K562 (cell line): ENCODE data around the gene FLAD1. TPM values are rescaled to one million over a fixed set of nuclear protein-coding genes. Genes with fewer than 3 reads are reported as not detected.
A peak's percentile ranks its signal among the peaks of the same experiment; 100 is the strongest.

Source experiments
- ATAC-seq: fragments of 200-7000 bp; cut with Tn5 transposase; 3 replicates; pipeline ENCODE4 v1.9.1; 2020; ENCODE audit warnings: moderate library complexity
- BruUV-seq: library from RNA; stranded (reverse); fragments of 400-500 nt; replicated peaks from 2 replicates; lab custom pipeline; 2021; lab: Mats Ljungman, UMichigan
- CTCF ChIA-PET: fragments of 300-600 bp; formaldehyde crosslinking; extraction: SDS; loops from one replicate; lab custom pipeline; 2021; ENCODE audit warnings: low intra/inter-chr PET ratio; lab: Yijun Ruan, JAX
- POLR2A ChIA-PET: fragments of 300-600, 350-650 bp; sonication (Branson Sonifier 250); formaldehyde crosslinking; extraction: SDS; loops from one replicate; lab custom pipeline; 2021; ENCODE audit warnings: antibody characterized with exemption, inconsistent platforms; lab: Yijun Ruan, JAX
- DNase-seq, 4 experiments: peaks; one replicate each; pipeline versions ENCODE4 v3.0.0 to v3.0.0-alpha.2; 2011 to 2018; ENCODE audit warnings: low spot score in 3 of 4, mixed read lengths in 3 of 4; ENCODE audit errors: extremely low read depth in 1 of 4
- FAIRE-seq: peaks from 2 replicates; lab custom pipeline; 2011; peaks lifted over from hg19 to GRCh38; lab: Jason Lieb, UNC
- H2AFZ ChIP-seq: 2 replicates; pipeline ENCODE4 v1.6.0; 2011; ENCODE audit warnings: low read depth, low read length, control low read depth, inconsistent platforms
- H3K27ac ChIP-seq: fragments of 200-600 bp; 3 replicates; pipeline ENCODE4 v1.8.0; 2011; ENCODE audit warnings: low read depth, mild to moderate bottlenecking, control low read depth, inconsistent platforms, low read length, moderate library complexity, mixed read lengths; ENCODE audit errors: extremely low read depth
- H3K27me3 ChIP-seq, 2 experiments: fragments of 300-600 bp in 1 of 2; 2 replicates in 1 of 2; 3 replicates in 1 of 2; pipeline versions ENCODE4 v1.6.0 to v1.8.0; 2011; ENCODE audit warnings: inconsistent platforms in 2 of 2, low read length in 2 of 2, mild to moderate bottlenecking in 1 of 2, mixed read lengths in 1 of 2, moderate library complexity in 1 of 2; ENCODE audit not compliant: control insufficient read depth in 2 of 2, insufficient read depth in 2 of 2
- H3K36me3 ChIP-seq: fragments of 300-600 bp; 3 replicates; pipeline ENCODE4 v1.8.0; 2011; ENCODE audit warnings: mild to moderate bottlenecking, low read length, inconsistent platforms; ENCODE audit not compliant: control insufficient read depth, insufficient read depth
- H3K4me1 ChIP-seq, 2 experiments: fragments of 200-600 bp in 1 of 2; replicated peaks in 1 of 2; 2 replicates in 1 of 2; 3 replicates in 1 of 2; pipeline versions ENCODE4 v1.5.1 to v1.8.0; 2011; ENCODE audit warnings: inconsistent platforms in 2 of 2, low read length in 2 of 2, mild to moderate bottlenecking in 1 of 2, mixed read lengths in 1 of 2, moderate library complexity in 1 of 2; ENCODE audit not compliant: control insufficient read depth in 2 of 2, insufficient read depth in 2 of 2
- H3K4me2 ChIP-seq: 2 replicates; pipeline ENCODE4 v1.6.1; 2011; ENCODE audit warnings: low read length, control low read depth, inconsistent platforms, mixed read lengths; ENCODE audit not compliant: insufficient read depth
- H3K4me3 ChIP-seq: fragments of 200-600 bp; sonication (generic), shearing (Covaris generic); 2 replicates; pipeline ENCODE4 v1.5.1; 2016; ENCODE audit warnings: control low read depth, inconsistent platforms
- H3K79me2 ChIP-seq: fragments of 200-600 bp; 3 replicates; pipeline ENCODE4 v1.8.0; 2011; ENCODE audit warnings: low read length, inconsistent platforms; ENCODE audit not compliant: control insufficient read depth, insufficient read depth
- H3K9ac ChIP-seq, 2 experiments: 2 replicates each; pipeline versions ENCODE4 v1.6.0 to v1.6.1; 2011; ENCODE audit warnings: low read depth in 2 of 2, low read length in 2 of 2, control low read depth in 1 of 2, inconsistent platforms in 1 of 2, mild to moderate bottlenecking in 1 of 2, mixed read lengths in 1 of 2; ENCODE audit not compliant: insufficient read depth in 1 of 2
- H3K9me1 ChIP-seq: one replicate; pipeline ENCODE4 v1.6.0; 2011; ENCODE audit warnings: inconsistent platforms, mild to moderate bottlenecking, low read length, moderate library complexity; ENCODE audit not compliant: control insufficient read depth, insufficient read depth
- H3K9me3 ChIP-seq: replicated peaks from 2 replicates; pipeline ENCODE4 v1.5.1; 2011; ENCODE audit warnings: low read depth, low read length, inconsistent platforms; ENCODE audit not compliant: control insufficient read depth, insufficient read depth
- H4K20me1 ChIP-seq: replicated peaks from 2 replicates; pipeline ENCODE4 v1.6.1; 2011; ENCODE audit warnings: low read length, inconsistent platforms, mixed read lengths; ENCODE audit not compliant: control insufficient read depth, insufficient read depth
- CGGBP1 ChIP-seq: fragments of 250-450 bp; sonication (Bioruptor Pico); IDR thresholded peaks from 2 replicates; pipeline ENCODE4 v1.9.0; 2021; ENCODE audit warnings: mild to moderate bottlenecking
- PHTF2 ChIP-seq: fragments of 250-450 bp; sonication (Bioruptor Pico); IDR thresholded peaks from 2 replicates; pipeline ENCODE4 v1.5.0; 2021; ENCODE audit warnings: mild to moderate bottlenecking
- RBM22 ChIP-seq: fragments of 200-400 bp; formaldehyde crosslinking; IDR thresholded peaks from 2 replicates; pipeline ENCODE4 v1.6.1; 2018; ENCODE audit warnings: low read length, low read depth; ENCODE audit not compliant: poor library complexity, severe bottlenecking
- ZNF282 ChIP-seq: sonication (generic); formaldehyde crosslinking; IDR thresholded peaks from 2 replicates; pipeline ENCODE4 v1.8.1; 2023; ENCODE audit warnings: missing genetic modification reagents
- WGBS: fragments of 100-300 bp; shearing (Covaris generic); methylation state at CpG from one replicate; pipeline ENCODE4 v1.1.6; 2016; ENCODE audit warnings: low coverage, mixed read lengths; ENCODE audit not compliant: insufficient coverage; ENCODE audit errors: missing lambda C conversion rate; 5-methylcytosine and 5-hydroxymethylcytosine counted together
- in situ Hi-C: fragments of 300-500 bp; cut with MboI; formaldehyde crosslinking; loops from 4 replicates; pipeline ENCODE4 v1.15.0; 2018; ENCODE audit warnings: inconsistent platforms, mixed read lengths
- intact Hi-C: fragments of 100-400 bp; cut with micrococcal nuclease; formaldehyde crosslinking; loops from 2 replicates; pipeline ENCODE4 v1.14.2; 2022
- polyA plus RNA-seq, 8 experiments: library from polyadenylated mRNA; depleted of rRNA in 4 of 8; stranded (reverse) in 5 of 8; unstranded in 3 of 8; fragments of >200 nt; fragmentation: Nextera tagmentation in 2 of 8; fragmentation: Illumina TruSeq in 1 of 8; extraction: Ambion mirVana in 2 of 8; extraction: Trizol in 1 of 8; gene quantifications; 2 replicates each; pipeline versions ENCODE4 v1.2.1 to v1.2.3, GENCODE V29; 2011 to 2014; ENCODE audit warnings: inconsistent platforms in 1 of 8, missing spikeins in 1 of 8
- total RNA-seq, 7 experiments: library from RNA; depleted of rRNA in 6 of 7; stranded (reverse); fragments of >200 nt in 6 of 7; fragmentation: Illumina TruSeq in 2 of 7; extraction: Trizol in 2 of 7; gene quantifications; 2 replicates each; pipeline versions ENCODE4 v1.2.1 to v1.2.3, GENCODE V29; 2011 to 2021; ENCODE audit warnings: low replicate concordance in 1 of 7
- TF ChIP-seq, protein P1 (sequence below): fragments of 450-650 bp; formaldehyde crosslinking; IDR thresholded peaks from 2 replicates; pipeline ENCODE4 v1.4.0; 2020; ENCODE audit warnings: mild to moderate bottlenecking, moderate library complexity

The FLAD1 gene
- total and polyA plus RNA-seq, 9 of the 15 experiments (the other 6 are each of a cell fraction or from before 2014, with no cell fraction given), result 24.9 to 85.8 (median 67.0) TPM

DNA sequence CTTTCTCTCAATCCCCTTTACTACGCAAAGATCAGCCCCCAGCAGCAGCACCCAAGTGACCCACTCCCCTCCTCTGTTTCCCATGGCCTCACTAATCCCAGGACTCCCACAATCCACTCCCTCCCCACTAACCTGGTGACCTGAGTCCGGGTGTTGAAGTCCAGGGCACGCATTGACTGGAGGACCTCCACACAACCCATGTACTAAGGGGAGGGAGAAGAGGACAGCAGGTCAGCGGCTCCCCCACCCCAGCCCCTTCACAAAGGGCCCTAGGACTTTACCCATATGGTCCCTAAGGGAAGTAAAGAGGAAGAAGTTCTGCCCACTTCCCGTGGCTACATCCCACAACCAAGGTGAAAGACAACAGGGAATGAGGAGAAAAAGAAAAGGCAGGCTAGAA, 13.9 kb upstream of the FLAD1 start (continued):
- TF ChIP-seq, protein P1, sequence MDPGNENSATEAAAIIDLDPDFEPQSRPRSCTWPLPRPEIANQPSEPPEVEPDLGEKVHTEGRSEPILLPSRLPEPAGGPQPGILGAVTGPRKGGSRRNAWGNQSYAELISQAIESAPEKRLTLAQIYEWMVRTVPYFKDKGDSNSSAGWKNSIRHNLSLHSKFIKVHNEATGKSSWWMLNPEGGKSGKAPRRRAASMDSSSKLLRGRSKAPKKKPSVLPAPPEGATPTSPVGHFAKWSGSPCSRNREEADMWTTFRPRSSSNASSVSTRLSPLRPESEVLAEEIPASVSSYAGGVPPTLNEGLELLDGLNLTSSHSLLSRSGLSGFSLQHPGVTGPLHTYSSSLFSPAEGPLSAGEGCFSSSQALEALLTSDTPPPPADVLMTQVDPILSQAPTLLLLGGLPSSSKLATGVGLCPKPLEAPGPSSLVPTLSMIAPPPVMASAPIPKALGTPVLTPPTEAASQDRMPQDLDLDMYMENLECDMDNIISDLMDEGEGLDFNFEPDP (CRISPR knock-in tag), result no peak
- no peak for TF ChIP-seq PHTF2 (CRISPR knock-in tag)

DNA sequence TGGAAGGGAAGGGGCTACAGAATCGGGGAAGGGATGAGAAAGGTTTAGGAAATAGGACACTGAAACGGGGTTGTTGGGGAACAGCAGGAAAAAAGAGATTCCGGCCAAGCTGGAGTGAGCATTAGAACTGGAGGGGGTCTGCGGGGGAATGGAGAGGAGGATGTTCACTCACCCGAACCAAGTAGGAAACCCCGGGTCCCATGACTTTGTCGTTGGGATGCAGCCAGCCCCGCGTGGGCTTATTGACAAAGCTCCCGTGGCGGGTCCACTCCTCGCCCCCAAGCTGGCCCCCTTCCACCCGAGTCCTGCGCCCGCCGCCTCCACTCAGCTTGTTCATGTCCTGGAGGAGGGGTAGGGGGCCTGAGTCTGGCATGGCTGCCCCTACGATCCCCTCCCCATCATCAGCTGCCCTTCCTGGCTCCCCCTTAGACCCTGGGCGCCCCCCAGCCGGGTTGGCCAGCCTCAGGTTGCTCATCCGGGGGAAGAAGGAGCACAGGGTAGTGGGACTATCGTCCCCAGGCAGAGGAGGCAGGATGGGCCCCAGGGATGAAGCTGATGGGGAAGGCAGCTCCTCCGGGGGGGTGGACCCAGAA, 13.2 kb upstream of the FLAD1 start:
- in situ Hi-C loops, result no loop called here
- no peak for FAIRE-seq
- peaks cover 33 to 49% of the 10 kb centered on the region in 2 experiments; a peak in 4 of 5 replicates for H3K4me1 ChIP-seq
- H3K9me3 ChIP-seq, result no peaks in the 10 kb centered on the region
- peak overlapping the region; percentile 40 for H3K4me3 ChIP-seq
- H3K27me3 ChIP-seq, result no peaks in the 10 kb centered on the region; a peak in 1 of 5 replicates
- peak overlapping the region; percentile 84; the same call in 2 of the 3 replicates for H3K27ac ChIP-seq
- peak; percentile 32 for TF ChIP-seq RBM22
- TF ChIP-seq CGGBP1, result no peak
- TF ChIP-seq ZNF282 (CRISPR knock-in tag), result no peak
- TF ChIP-seq, all 486 proteins: peak for 1
- no TSS peak for BruUV-seq
- CTCF ChIA-PET, result no interaction called here
- Histone ChIP-seq H3K79me2 (peaks cover 44% of the 10 kb centered on the region), H3K36me3 (peaks cover 49% of the 10 kb centered on the region), H4K20me1 (no peaks in the 10 kb centered on the region), H3K9me1 (no peaks in the 10 kb centered on the region), H3K4me2 (peak overlapping the region; percentile 82), H3K9ac (peak overlapping the region; percentile 59 to 91), H2AFZ (no peak overlapping the region)
- 64% methylated on average over 17 of the region's 22 CpGs for WGBS
- DNase-seq (no peak), ATAC-seq (no peak)
- POLR2A ChIA-PET, result interaction anchor here (0.6 to 8.3 kb wide), 14 partner anchors 7 to 691 kb away, joined by 3 to 80 read pairs (median 4); partner anchors contain the start of genes EFNA4, FLAD1, LENEP and PBXIP1
- intact Hi-C loops, result loop anchor here (5.0 kb wide), 1 partner anchor 92 kb away; the partner anchor contains the start of gene EFNA4
